Panc1 (cell line): Measurements from ENCODE around the gene GRK3. TPM values are rescaled to one million over a fixed set of nuclear protein-coding genes. Genes with fewer than 3 reads are reported as not detected.

Experiments
- ATAC-seq: fragments of 200-7000 bp; cut with Tn5 transposase; 2 replicates; pipeline ENCODE4 v1.9.1; 2020; ENCODE audit warnings: mild to moderate bottlenecking, moderate library complexity
- BruUV-seq: library from RNA; stranded (reverse); fragments of 400-500 nt; replicated peaks from 2 replicates; lab custom pipeline; 2021; lab: Mats Ljungman, UMichigan
- CTCF ChIA-PET: fragments of 300-600 bp; sonication (Branson Sonifier 250); formaldehyde crosslinking; loops from one replicate; lab custom pipeline; 2022; ENCODE audit warnings: antibody characterized with exemption; lab: Charles Lee
- POLR2A ChIA-PET: fragments of 300-600 bp; sonication (Branson Sonifier 250); formaldehyde crosslinking; loops from one replicate; lab custom pipeline; 2022; ENCODE audit warnings: antibody characterized with exemption; lab: Charles Lee
- DNase-seq: peaks from one replicate; pipeline ENCODE4 v3.0.0-alpha.2; 2010; ENCODE audit warnings: low read depth, low spot score
- H3K27ac ChIP-seq: 2 replicates; pipeline ENCODE4 v1.5.1; 2011; ENCODE audit warnings: mild to moderate bottlenecking, low read length, inconsistent platforms
- H3K27me3 ChIP-seq: fragments of 200-500 bp; sonication (Bioruptor generic); 2 replicates; pipeline ENCODE4 v1.6.0; 2014; ENCODE audit warnings: low read length, inconsistent platforms; ENCODE audit not compliant: control insufficient read depth, insufficient read depth
- H3K36me3 ChIP-seq: fragments of 200-500 bp; sonication (Bioruptor generic); 2 replicates; pipeline ENCODE4 v1.5.1; 2014; ENCODE audit warnings: inconsistent platforms, mild to moderate bottlenecking, low read length, moderate library complexity; ENCODE audit not compliant: control insufficient read depth, insufficient read depth
- H3K4me1 ChIP-seq: 2 replicates; pipeline ENCODE4 v1.5.1; 2011; ENCODE audit warnings: inconsistent platforms, mild to moderate bottlenecking, low read length, moderate library complexity; ENCODE audit not compliant: control insufficient read depth, insufficient read depth
- H3K4me3 ChIP-seq, 2 experiments: 2 replicates each; pipeline ENCODE4 v1.5.1; 2011 to 2012; ENCODE audit warnings: low read depth in 2 of 2, low read length in 2 of 2, mild to moderate bottlenecking in 2 of 2, inconsistent platforms in 1 of 2, moderate library complexity in 1 of 2
- H3K9me3 ChIP-seq: fragments of 200-500 bp; sonication (Bioruptor generic); 2 replicates; pipeline ENCODE4 v1.5.1; 2014; ENCODE audit warnings: low read depth, mild to moderate bottlenecking, inconsistent platforms, low read length, moderate library complexity; ENCODE audit not compliant: control insufficient read depth, insufficient read depth
- CTCF ChIP-seq: fragments of 450-650 bp; IDR thresholded peaks from 2 replicates; pipeline ENCODE4 v1.5.1; 2017; ENCODE audit warnings: mild to moderate bottlenecking
- POLR2AphosphoS5 ChIP-seq: IDR thresholded peaks from 2 replicates; pipeline ENCODE4 v1.6.1; 2012; ENCODE audit warnings: mild to moderate bottlenecking, low read depth, low read length, moderate library complexity
- REST ChIP-seq, 2 experiments: IDR thresholded peaks; 2 replicates each; pipeline ENCODE4 v1.6.1; 2011 to 2012; ENCODE audit warnings: low read depth in 2 of 2, control low read depth in 1 of 2, low read length in 1 of 2, mild to moderate bottlenecking in 1 of 2, moderate library complexity in 1 of 2; ENCODE audit not compliant: insufficient read depth in 1 of 2
- SIN3A ChIP-seq: IDR thresholded peaks from 2 replicates; pipeline ENCODE4 v1.6.1; 2012; ENCODE audit warnings: low read depth, mild to moderate bottlenecking, low read length, moderate library complexity, borderline replicate concordance; ENCODE audit not compliant: insufficient read depth
- TCF7L2 ChIP-seq: IDR thresholded peaks from 2 replicates; pipeline ENCODE4 v1.6.1; 2011; ENCODE audit warnings: mild to moderate bottlenecking, low read depth, low read length, inconsistent platforms
- in situ Hi-C: cut with HindIII; loops from 2 replicates; pipeline ENCODE4 v1.10.0; 2016; ENCODE audit warnings: low sequenced_read_pairs, low pct_unique_long_range_greater_than_20kb
- intact Hi-C: fragments of 100-400 bp; cut with micrococcal nuclease; formaldehyde crosslinking; loops from one replicate; pipeline ENCODE4 v1.10.0; 2022; ENCODE audit not compliant: unreplicated experiment
- total RNA-seq: library from RNA; stranded (reverse); gene quantifications from one replicate; pipeline ENCODE4 v1.2.1, GENCODE V29; 2021; ENCODE audit not compliant: unreplicated experiment

The GRK3 gene
- total RNA-seq, 1 experiment from 2014 or later = 12.0 TPM

GRCh38 chr22:25555586-25555985 lies 8.9 kb upstream of the GRK3 start:
- in situ Hi-C loops = no loop called here
- Histone ChIP-seq H3K27ac (no peak overlapping the region), H3K36me3 (no peaks in the 10 kb centered on the region), H3K9me3 (no peaks in the 10 kb centered on the region), H3K4me1 (no peaks in the 10 kb centered on the region), H3K27me3 (no peaks in the 10 kb centered on the region), H3K4me3 (no peak overlapping the region)
- TF ChIP-seq POLR2AphosphoS5 (no peak), REST (IDR thresholded peaks at IDR 0.05; ENCODE audit: insufficient read depth in 1 of 2, low read depth in 2 of 2, low read length in 1 of 2) (no peak), TCF7L2 (no peak), SIN3A (no peak), CTCF (no peak)
- CTCF ChIA-PET = interaction anchor here (0.6 kb wide), 1 partner anchor 349 kb away, joined by 8 read pairs; no protein-coding TSS in a partner anchor
- intact Hi-C loops = no loop called here
- ATAC-seq (no peak), DNase-seq (no peak)
- POLR2A ChIA-PET = no interaction called here
- BruUV-seq = no TSS peak

- ATAC-seq (no peak), DNase-seq (no peak)
- TF ChIP-seq REST (IDR thresholded peaks at IDR 0.05; ENCODE audit: insufficient read depth in 1 of 2, low read depth in 2 of 2, low read length in 1 of 2) = no peak
- TF ChIP-seq CTCF = no peak
- no peak for TF ChIP-seq POLR2AphosphoS5
- TF ChIP-seq SIN3A = no peak
- TF ChIP-seq TCF7L2 = no peak
- no peak overlapping the region for H3K27ac ChIP-seq
- H3K9me3 ChIP-seq = no peaks in the 10 kb centered on the region
- intact Hi-C loops = no loop called here
- no peak overlapping the region for H3K4me3 ChIP-seq
- CTCF ChIA-PET = no interaction called here
- H3K27me3 ChIP-seq = no peaks in the 10 kb centered on the region
- BruUV-seq = no TSS peak
- no peaks in the 10 kb centered on the region for H3K36me3 ChIP-seq
- POLR2A ChIA-PET = no interaction called here
- in situ Hi-C loops = no loop called here
- H3K4me1 ChIP-seq = no peaks in the 10 kb centered on the region
Measured at GRCh38 chr22:25557218-25557617, 7.3 kb upstream of the GRK3 start.
